Measurements from ENCODE around the gene DISC1. TPM values are rescaled to one million over a fixed set of nuclear protein-coding genes. Genes with fewer than 3 reads are reported as not detected.
"Not testable (repeated sequence)": the region's sequence is repeated elsewhere in the genome, so short reads cannot be mapped to it uniquely, and the experiment has no call there.

The DISC1 gene
- total RNA-seq, 1 experiment from 2014 or later = 13.5 TPM

- no peaks in the 10 kb centered on the region for H3K4me1 Mint-ChIP-seq (ENCODE audit: low read depth, unreplicated experiment)
- no peaks in the 10 kb centered on the region for H3K27me3 Mint-ChIP-seq (ENCODE audit: insufficient read depth, unreplicated experiment)
- BruUV-seq (replicated peaks) = no TSS peak
- no peaks in the 10 kb centered on the region for H3K36me3 ChIP-seq (ENCODE audit: control insufficient read depth, insufficient read depth, low read length)
- H3K27me3 ChIP-seq (replicated peaks; ENCODE audit: control insufficient read depth, insufficient read depth, low read length) = no peaks in the 10 kb centered on the region
- DNase-seq = peak in 1 of 2 experiments; percentile 8
- intact Hi-C loops (cut with micrococcal nuclease; ENCODE audit: unreplicated experiment) = no loop called here
- no peaks in the 10 kb centered on the region for H3K9me3 ChIP-seq
- no peaks in the 10 kb centered on the region for H3K9me3 Mint-ChIP-seq (ENCODE audit: unreplicated experiment)
- H3K4me3 Mint-ChIP-seq (ENCODE audit: unreplicated experiment) = no peak overlapping the region
- no peaks in the 10 kb centered on the region for H3K36me3 Mint-ChIP-seq (ENCODE audit: insufficient read depth, unreplicated experiment)
- H3K4me1 ChIP-seq = no peaks in the 10 kb centered on the region
- H3K27ac Mint-ChIP-seq (ENCODE audit: unreplicated experiment) = no peak overlapping the region
- TF ChIP-seq CTCF (IDR thresholded peaks at IDR 0.05; ENCODE audit: insufficient read depth in 1 of 2, low read depth in 1 of 2, low read length in 1 of 2, severe bottlenecking in 1 of 2, unreplicated experiment in 1 of 2) = peak in 1 of 2 experiments; percentile 25
- ChIA-PET POLR2A (no interaction called here), CTCF (no interaction called here)
- no peak overlapping the region for H3K4me3 ChIP-seq (ENCODE audit: low read depth, low read length)
Measured at GRCh38 chr1:231966983-231967382, 340.4 kb downstream of the DISC1 start.

GRCh38 chr1:231969076-231969475, 342.5 kb downstream of the DISC1 start:
- H3K36me3 ChIP-seq (ENCODE audit: control insufficient read depth, insufficient read depth, low read length) = no peaks in the 10 kb centered on the region
- no peak overlapping the region for H3K4me3 Mint-ChIP-seq (ENCODE audit: unreplicated experiment)
- H3K36me3 Mint-ChIP-seq (ENCODE audit: insufficient read depth, unreplicated experiment) = no peaks in the 10 kb centered on the region
- H3K4me1 Mint-ChIP-seq (ENCODE audit: low read depth, unreplicated experiment) = no peaks in the 10 kb centered on the region
- ChIA-PET CTCF (no interaction called here), POLR2A (no interaction called here)
- no peaks in the 10 kb centered on the region for H3K9me3 ChIP-seq
- H3K4me3 ChIP-seq (ENCODE audit: low read depth, low read length) = no peak overlapping the region
- no peaks in the 10 kb centered on the region for H3K27me3 ChIP-seq (replicated peaks; ENCODE audit: control insufficient read depth, insufficient read depth, low read length)
- no peaks in the 10 kb centered on the region for H3K27me3 Mint-ChIP-seq (ENCODE audit: insufficient read depth, unreplicated experiment)
- intact Hi-C loops (cut with micrococcal nuclease; ENCODE audit: unreplicated experiment) = no loop called here
- H3K4me1 ChIP-seq = no peaks in the 10 kb centered on the region
- H3K27ac Mint-ChIP-seq (ENCODE audit: unreplicated experiment) = no peak overlapping the region
- no peak for DNase-seq
- H3K9me3 Mint-ChIP-seq (ENCODE audit: unreplicated experiment) = no peaks in the 10 kb centered on the region
- BruUV-seq (replicated peaks) = no TSS peak
- no peak for TF ChIP-seq CTCF (IDR thresholded peaks at IDR 0.05; ENCODE audit: insufficient read depth in 1 of 2, low read depth in 1 of 2, low read length in 1 of 2, severe bottlenecking in 1 of 2, unreplicated experiment in 1 of 2)

DNA sequence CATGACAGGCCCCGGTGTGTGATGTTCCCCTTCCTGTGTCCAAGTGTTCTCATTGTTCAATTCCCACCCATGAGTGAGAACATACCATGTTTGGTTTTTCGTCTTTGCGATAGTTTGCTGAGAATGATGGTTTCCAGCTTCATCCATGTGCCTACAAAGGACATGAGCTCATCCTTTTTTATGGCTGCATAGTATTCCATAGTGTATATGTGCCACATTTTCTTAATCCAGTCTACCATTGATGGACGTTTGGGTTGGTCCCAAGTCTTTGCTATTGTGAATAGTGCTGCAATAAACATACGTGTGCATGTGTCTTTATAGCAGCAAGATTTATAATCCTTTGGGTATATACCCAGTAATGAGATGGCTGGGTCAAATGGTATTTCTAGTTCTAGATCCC, 343.2 kb downstream of the DISC1 start:
- H3K4me1 Mint-ChIP-seq (ENCODE audit: low read depth, unreplicated experiment); H3K36me3 ChIP-seq (ENCODE audit: control insufficient read depth, insufficient read depth, low read length); H3K9me3 Mint-ChIP-seq (ENCODE audit: unreplicated experiment); H3K4me3 Mint-ChIP-seq (ENCODE audit: unreplicated experiment); H3K36me3 Mint-ChIP-seq (ENCODE audit: insufficient read depth, unreplicated experiment); intact Hi-C loops (cut with micrococcal nuclease; ENCODE audit: unreplicated experiment); H3K4me1 ChIP-seq; BruUV-seq (replicated peaks); H3K4me3 ChIP-seq (ENCODE audit: low read depth, low read length); H3K9me3 ChIP-seq; CTCF ChIA-PET; DNase-seq; POLR2A ChIA-PET; H3K27me3 Mint-ChIP-seq (ENCODE audit: insufficient read depth, unreplicated experiment); H3K27ac Mint-ChIP-seq (ENCODE audit: unreplicated experiment); H3K27me3 ChIP-seq (replicated peaks; ENCODE audit: control insufficient read depth, insufficient read depth, low read length): not testable (repeated sequence)

DNA sequence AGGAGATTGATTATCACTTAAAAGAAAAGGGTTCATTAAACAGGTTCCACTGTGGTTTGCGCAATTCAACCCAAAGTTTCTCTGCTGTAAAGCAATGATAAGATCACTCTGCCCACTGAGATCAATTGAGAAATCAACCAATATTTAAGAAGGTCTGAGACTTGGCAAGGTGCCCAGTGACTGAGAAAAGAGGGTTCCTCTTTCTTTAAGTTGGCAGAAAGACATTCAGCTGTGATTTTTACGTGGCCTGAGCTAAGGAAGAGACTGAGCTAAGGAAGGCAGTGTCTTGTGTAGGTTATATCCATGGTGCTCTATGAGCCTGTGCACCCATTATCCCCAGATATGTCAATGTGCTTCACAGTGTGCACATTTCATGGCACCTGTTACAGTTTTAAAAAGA, 344.1 kb downstream of the DISC1 start:
- Mint-ChIP-seq H3K4me1 (ENCODE audit: low read depth, unreplicated experiment) (no peaks in the 10 kb centered on the region), H3K27ac (ENCODE audit: unreplicated experiment) (no peak overlapping the region), H3K36me3 (ENCODE audit: insufficient read depth, unreplicated experiment) (no peaks in the 10 kb centered on the region), H3K9me3 (ENCODE audit: unreplicated experiment) (no peaks in the 10 kb centered on the region), H3K4me3 (ENCODE audit: unreplicated experiment) (no peak overlapping the region), H3K27me3 (ENCODE audit: insufficient read depth, unreplicated experiment) (no peaks in the 10 kb centered on the region)
- Histone ChIP-seq H3K9me3 (no peaks in the 10 kb centered on the region), H3K36me3 (ENCODE audit: control insufficient read depth, insufficient read depth, low read length) (no peaks in the 10 kb centered on the region), H3K4me1 (no peaks in the 10 kb centered on the region), H3K27me3 (replicated peaks; ENCODE audit: control insufficient read depth, insufficient read depth, low read length) (no peaks in the 10 kb centered on the region), H3K4me3 (ENCODE audit: low read depth, low read length) (no peak overlapping the region)
- DNase-seq = no peak
- CTCF ChIA-PET = no interaction called here
- no TSS peak for BruUV-seq (replicated peaks)
- POLR2A ChIA-PET = no interaction called here
- no peak for TF ChIP-seq CTCF (IDR thresholded peaks at IDR 0.05; ENCODE audit: insufficient read depth in 1 of 2, low read depth in 1 of 2, low read length in 1 of 2, severe bottlenecking in 1 of 2, unreplicated experiment in 1 of 2)
- intact Hi-C loops (cut with micrococcal nuclease; ENCODE audit: unreplicated experiment) = no loop called here

Measured in Caco-2 (cell line).